Stomach smooth muscle (tissue), 2 donors: ENCODE measurements around the gene MBD3L4.
"Not testable (repeated sequence)": the region's sequence is repeated elsewhere in the genome, so short reads cannot be mapped to it uniquely, and the experiment has no call there.

Experiments used
- H3K27ac ChIP-seq: one replicate; pipeline ENCODE4 v1.7.0; 2013; ENCODE audit warnings: mild to moderate bottlenecking, low read length, inconsistent platforms
- H3K27me3 ChIP-seq, 2 donors: one replicate each; pipeline ENCODE4 v1.7.0; 2013; ENCODE audit warnings: low read length in 2 of 2; ENCODE audit not compliant: insufficient read depth in 2 of 2, control insufficient read depth in 1 of 2
- H3K36me3 ChIP-seq, 2 donors: one replicate each; pipeline ENCODE4 v1.7.0; 2013; ENCODE audit warnings: low read length in 2 of 2; ENCODE audit not compliant: control insufficient read depth in 2 of 2, insufficient read depth in 2 of 2
- H3K4me1 ChIP-seq: one replicate; pipeline ENCODE4 v1.7.0; 2013; ENCODE audit warnings: low read length; ENCODE audit not compliant: control insufficient read depth, insufficient read depth
- H3K4me3 ChIP-seq, 2 donors: one replicate each; pipeline ENCODE4 v1.7.0; 2013; ENCODE audit warnings: low read length in 2 of 2
- H3K9ac ChIP-seq, 2 donors: one replicate each; pipeline ENCODE4 v1.7.0; 2013; ENCODE audit warnings: low read length in 2 of 2, mild to moderate bottlenecking in 1 of 2
- H3K9me3 ChIP-seq, 2 donors: one replicate each; pipeline ENCODE4 v1.7.0; 2013; ENCODE audit warnings: low read length in 2 of 2; ENCODE audit not compliant: control insufficient read depth in 2 of 2
- donor health status: healthy.
- donor health status: Pancreatic carcinoma.

MBD3L4 gene

GRCh38 chr19:7049021-7049420 lies 9.0 kb upstream of the MBD3L4 start, which contains the start of gene MBD3L2:
Gene MBD3L2 (plus strand): TSS chr19:7049321. CDS start chr19:7049374, 53 bp downstream.
- H3K27me3 ChIP-seq, H3K36me3 ChIP-seq, H3K4me3 ChIP-seq, H3K9me3 ChIP-seq, H3K9ac ChIP-seq, H3K4me1 ChIP-seq, H3K27ac ChIP-seq: not testable (repeated sequence)

- not testable (repeated sequence) for H3K9ac ChIP-seq, H3K27me3 ChIP-seq, H3K4me1 ChIP-seq, H3K27ac ChIP-seq, H3K4me3 ChIP-seq, H3K9me3 ChIP-seq, H3K36me3 ChIP-seq
Measured at GRCh38 chr19:7041563-7041962, 1.6 kb upstream of the MBD3L4 start.

- H3K4me1 ChIP-seq, H3K36me3 ChIP-seq, H3K27ac ChIP-seq, H3K4me3 ChIP-seq, H3K9me3 ChIP-seq, H3K27me3 ChIP-seq, H3K9ac ChIP-seq: not testable (repeated sequence)
Measured at GRCh38 chr19:7030278-7030677, 9.7 kb downstream of the MBD3L4 start, which contains the start of gene MBD3L5. Gene MBD3L5 (plus strand): TSS chr19:7030578. CDS start chr19:7030612, 34 bp downstream.

- not testable (repeated sequence) for H3K27ac ChIP-seq
Measured at GRCh38 chr19:7028790-7029189, 11.2 kb downstream of the MBD3L4 start.

GRCh38 chr19:7021331-7021730 lies 18.6 kb downstream of the MBD3L4 start, which contains the start of gene MBD3L2B:
Gene MBD3L2B (minus strand): TSS chr19:7021431. CDS start chr19:7021397, 34 bp downstream.
- not testable (repeated sequence) for H3K9me3 ChIP-seq, H3K27ac ChIP-seq, H3K4me3 ChIP-seq, H3K9ac ChIP-seq, H3K27me3 ChIP-seq, H3K36me3 ChIP-seq, H3K4me1 ChIP-seq

More at GRCh38 chr19:7028790-7029189, 11.2 kb downstream of the MBD3L4 start:
- H3K27me3 ChIP-seq, H3K9ac ChIP-seq, H3K4me1 ChIP-seq, H3K9me3 ChIP-seq, H3K4me3 ChIP-seq, H3K36me3 ChIP-seq: not testable (repeated sequence)

- Histone ChIP-seq H3K27ac (no peak overlapping the region), H3K9ac (no peak overlapping the region), H3K36me3 (no peaks in the 10 kb centered on the region), H3K4me3 (no peak overlapping the region), H3K4me1 (no peaks in the 10 kb centered on the region), H3K27me3 (no peaks in the 10 kb centered on the region), H3K9me3 (no peaks in the 10 kb centered on the region)
Measured at GRCh38 chr19:7018828-7019227, 21.2 kb downstream of the MBD3L4 start.

- Histone ChIP-seq H3K36me3 (no peaks in the 10 kb centered on the region), H3K9me3 (no peaks in the 10 kb centered on the region), H3K27me3 (no peaks in the 10 kb centered on the region), H3K4me1 (no peaks in the 10 kb centered on the region), H3K4me3 (no peak overlapping the region), H3K9ac (no peak overlapping the region), H3K27ac (no peak overlapping the region)
Measured at GRCh38 chr19:7013678-7014077, 26.3 kb downstream of the MBD3L4 start.

- H3K9ac ChIP-seq = no peak overlapping the region
- H3K9me3 ChIP-seq = no peaks in the 10 kb centered on the region
- H3K4me1 ChIP-seq = no peaks in the 10 kb centered on the region
- no peaks in the 10 kb centered on the region for H3K36me3 ChIP-seq
- no peaks in the 10 kb centered on the region for H3K27me3 ChIP-seq
- no peak overlapping the region for H3K27ac ChIP-seq
- H3K4me3 ChIP-seq = no peak overlapping the region
Measured at GRCh38 chr19:7010722-7011593, 29.0 kb downstream of the MBD3L4 start.

GRCh38 chr19:7007859-7008258 lies 32.1 kb downstream of the MBD3L4 start:
- H3K9ac ChIP-seq = no peak overlapping the region
- H3K36me3 ChIP-seq = no peaks in the 10 kb centered on the region
- no peak overlapping the region for H3K27ac ChIP-seq
- peaks cover 0 to 5% of the 10 kb centered on the region in 2 donors for H3K27me3 ChIP-seq
- H3K4me1 ChIP-seq = no peaks in the 10 kb centered on the region
- H3K4me3 ChIP-seq = no peak overlapping the region
- no peaks in the 10 kb centered on the region for H3K9me3 ChIP-seq

- no peaks in the 10 kb centered on the region for H3K36me3 ChIP-seq
- H3K4me1 ChIP-seq = no peaks in the 10 kb centered on the region
Measured at GRCh38 chr19:7006135-7006704, 33.8 kb downstream of the MBD3L4 start.

More at GRCh38 chr19:7006135-7006704, 33.8 kb downstream of the MBD3L4 start:
- Histone ChIP-seq H3K27me3 (peaks cover 0 to 5% of the 10 kb centered on the region in 2 donors), H3K4me3 (no peak overlapping the region), H3K9ac (no peak overlapping the region), H3K9me3 (no peaks in the 10 kb centered on the region), H3K27ac (no peak overlapping the region)
